ENCODE measurements around the gene FHAD1.

- TF ChIP-seq SIN3A (IDR thresholded peaks at IDR 0.05; ENCODE audit: low read depth) (no peak), YY1 (IDR thresholded peaks at IDR 0.05; ENCODE audit: extremely low read depth, insufficient replicate concordance, low read depth, low read length) (no peak), EZH2phosphoT487 (IDR thresholded peaks at IDR 0.05; ENCODE audit: borderline replicate concordance) (no peak), POLR2AphosphoS5 (IDR thresholded peaks at IDR 0.05; ENCODE audit: low read depth, low read length) (no peak), EGR1 (IDR thresholded peaks at IDR 0.05; ENCODE audit: low read depth) (no peak), CTCF (IDR thresholded peaks at IDR 0.05 in 2 of 3, conservative IDR thresholded peaks at IDR 0.05 in 1 of 3; ENCODE audit: borderline replicate concordance in 1 of 3, insufficient read depth in 1 of 3, low read depth in 2 of 3, low read length in 2 of 3) (no peak), POLR2A (IDR thresholded peaks at IDR 0.05; ENCODE audit: borderline replicate concordance, extremely low read depth, insufficient read depth, insufficient read length) (no peak), SRF (IDR thresholded peaks at IDR 0.05; ENCODE audit: low read depth) (no peak)
Observed at GRCh38 chr1:15271196-15271595, 24.2 kb downstream of the FHAD1 start.

All from HCT116 (cell line).